Activated CD8-positive, alpha-beta T cell treated with anti-CD3 and anti-CD28 coated beads for 36 hours (primary cell): ENCODE measurements around the gene OST4. TPM values are rescaled to one million over a fixed set of nuclear protein-coding genes. Genes with fewer than 3 reads are reported as not detected.
"Not testable (repeated sequence)": the region's sequence is repeated elsewhere in the genome, so short reads cannot be mapped to it uniquely, and the experiment has no call there.

Experiments
- ATAC-seq: fragments of 200-7000 bp; cut with Tn5 transposase; one replicate; pipeline ENCODE4 v1.10.0; 2021; ENCODE audit warnings: mild to moderate bottlenecking, moderate library complexity
- CTCF ChIA-PET: fragments of 350-600 bp; sonication (Branson Sonifier 250); formaldehyde crosslinking; loops from one replicate; lab custom pipeline; 2021; ENCODE audit warnings: antibody characterized with exemption; lab: Charles Lee
- POLR2A ChIA-PET: fragments of 350-600 bp; sonication (Branson Sonifier 250); formaldehyde crosslinking; loops from one replicate; lab custom pipeline; 2021; ENCODE audit warnings: antibody characterized with exemption; lab: Charles Lee
- DNase-seq: peaks from one replicate; pipeline ENCODE4 v3.0.0-alpha.2; 2020
- H3K27ac Mint-ChIP-seq: one replicate; pipeline ENCODE4 v1.8.0; 2021; ENCODE audit warnings: mild to moderate bottlenecking, mixed read lengths
- H3K27me3 Mint-ChIP-seq: one replicate; pipeline ENCODE4 v1.8.0; 2021; ENCODE audit warnings: mixed read lengths
- H3K36me3 Mint-ChIP-seq: one replicate; pipeline ENCODE4 v1.8.0; 2021; ENCODE audit warnings: low read depth, mixed read lengths
- H3K4me1 Mint-ChIP-seq: one replicate; pipeline ENCODE4 v1.8.0; 2021; ENCODE audit warnings: low read depth, mixed read lengths
- H3K4me3 Mint-ChIP-seq: one replicate; pipeline ENCODE4 v1.8.0; 2021; ENCODE audit warnings: mild to moderate bottlenecking, moderate library complexity, mixed read lengths
- H3K9me3 Mint-ChIP-seq: one replicate; pipeline ENCODE4 v1.8.0; 2021; ENCODE audit warnings: mixed read lengths
- CTCF ChIP-seq: fragments of 200-600 bp; IDR thresholded peaks from one replicate; pipeline ENCODE4 v1.8.0; 2022; ENCODE audit warnings: antibody characterized with exemption, mild to moderate bottlenecking
- intact Hi-C: fragments of 100-400 bp; cut with micrococcal nuclease; formaldehyde crosslinking; loops from one replicate; pipeline ENCODE4 v1.10.0; 2022
- total RNA-seq, 2 experiments: library from RNA; stranded (reverse); gene quantifications; one replicate each; pipeline ENCODE4 v1.2.3, GENCODE V29; 2021

OST4 gene
- total RNA-seq, 2 experiments from 2014 or later, result 257 to 262 TPM

- DNase-seq (no peak), ATAC-seq (no peak)
- intact Hi-C loops, result no loop called here
- ChIA-PET CTCF (no interaction called here), POLR2A (interaction anchor here (1.0 to 1.8 kb wide), 2 partner anchors 7 to 28 kb away, joined by 5 read pairs; partner anchors contain the start of gene AGBL5)
- no peak for TF ChIP-seq CTCF
- H3K36me3 Mint-ChIP-seq, result no peaks in the 10 kb centered on the region
- no peaks in the 10 kb centered on the region for H3K27me3 Mint-ChIP-seq
- no peak within 1 kb of the TSS for H3K4me3 Mint-ChIP-seq
- peak within 1 kb of the TSS; percentile 48 for H3K27ac Mint-ChIP-seq
- no peaks in the 10 kb centered on the region for H3K9me3 Mint-ChIP-seq
- H3K4me1 Mint-ChIP-seq, result peaks cover 47% of the 10 kb centered on the region
These were observed 7.1 kb upstream of the OST4 start, which contains the start of gene EMILIN1 for GRCh38 chr2:27078267-27079194. EMILIN1 (plus strand) TSS chr2:27078615; CDS start chr2:27079066, 451 bp downstream.

- Mint-ChIP-seq H3K27me3 (no peaks in the 10 kb centered on the region), H3K9me3 (no peaks in the 10 kb centered on the region), H3K4me1 (peaks cover 58% of the 10 kb centered on the region), H3K4me3 (no peak overlapping the region), H3K27ac (peak overlapping the region; percentile 63), H3K36me3 (no peaks in the 10 kb centered on the region)
- no peak for DNase-seq
- intact Hi-C loops, result no loop called here
- TF ChIP-seq CTCF, result no peak
- no peak for ATAC-seq
- POLR2A ChIA-PET, result interaction anchor here (1.4 to 1.8 kb wide), 2 partner anchors 8 to 26 kb away, joined by 5 to 8 read pairs; partner anchors contain the start of gene AGBL5
- CTCF ChIA-PET, result interaction anchor here (1.0 kb wide), 1 partner anchor 8 kb away, joined by 3 read pairs; no protein-coding TSS in a partner anchor
These were observed 5.8 kb upstream of the OST4 start for GRCh38 chr2:27077231-27077630.

GRCh38 chr2:27076323-27076722 is 4.9 kb upstream of the OST4 start:
- H3K4me1 Mint-ChIP-seq, result peaks cover 56% of the 10 kb centered on the region
- H3K27ac Mint-ChIP-seq, result peak overlapping the region; percentile 44
- intact Hi-C loops, result no loop called here
- no peaks in the 10 kb centered on the region for H3K36me3 Mint-ChIP-seq
- H3K27me3 Mint-ChIP-seq, result no peaks in the 10 kb centered on the region
- CTCF ChIA-PET, result interaction anchor here (1.0 kb wide), 1 partner anchor 9 kb away, joined by 3 read pairs; no protein-coding TSS in a partner anchor
- TF ChIP-seq CTCF, result no peak
- no peaks in the 10 kb centered on the region for H3K9me3 Mint-ChIP-seq
- POLR2A ChIA-PET, result interaction anchor here (1.4 to 1.8 kb wide), 2 partner anchors 9 to 25 kb away, joined by 5 to 8 read pairs; partner anchors contain the start of gene AGBL5
- ATAC-seq, result no peak
- DNase-seq, result no peak
- H3K4me3 Mint-ChIP-seq, result no peak overlapping the region

- Mint-ChIP-seq H3K27ac (peak overlapping the region; percentile 57), H3K4me1 (peaks cover 53% of the 10 kb centered on the region)
- ATAC-seq, intact Hi-C loops, H3K4me3 Mint-ChIP-seq, H3K9me3 Mint-ChIP-seq, H3K27me3 Mint-ChIP-seq, H3K36me3 Mint-ChIP-seq: not testable (repeated sequence)
- CTCF ChIA-PET, result interaction anchor here (0.9 to 1.8 kb wide), 3 partner anchors 18 to 113 kb away, joined by 3 to 5 read pairs (median 3); no protein-coding TSS in a partner anchor
- POLR2A ChIA-PET, result interaction anchor here (5.3 kb wide), 1 partner anchor 8 kb away, joined by 40 read pairs; no protein-coding TSS in a partner anchor
- peak; percentile 36 for DNase-seq
These were observed 4.1 kb upstream of the OST4 start for GRCh38 chr2:27075566-27075871.

- Mint-ChIP-seq H3K4me3 (no peak overlapping the region), H3K4me1 (peaks cover 53% of the 10 kb centered on the region), H3K36me3 (peaks cover 5% of the 10 kb centered on the region), H3K27me3 (no peaks in the 10 kb centered on the region), H3K27ac (peak overlapping the region; percentile 57), H3K9me3 (no peaks in the 10 kb centered on the region)
- ChIA-PET POLR2A (interaction anchor here (0.9 to 5.3 kb wide), 5 partner anchors 8 to 45 kb away, joined by 3 to 40 read pairs (median 8); partner anchors contain the start of gene AGBL5), CTCF (interaction anchor here (0.9 to 1.8 kb wide), 4 partner anchors 12 to 113 kb away, joined by 3 to 5 read pairs (median 3); partner anchors contain the start of gene KHK)
- no peak for ATAC-seq
- intact Hi-C loops, result no loop called here
- DNase-seq, result peak; percentile 59
- no peak for TF ChIP-seq CTCF
These were observed 3.5 kb upstream of the OST4 start for GRCh38 chr2:27074738-27075565.
